Measurements from ENCODE around the gene RTBDN. TPM values are rescaled to one million over a fixed set of nuclear protein-coding genes. Genes with fewer than 3 reads are reported as not detected.
A peak's percentile ranks its signal among the peaks of the same experiment; 100 is the strongest.

Gene RTBDN
- total RNA-seq, 1 donor from 2014 or later, result not detected

DNA sequence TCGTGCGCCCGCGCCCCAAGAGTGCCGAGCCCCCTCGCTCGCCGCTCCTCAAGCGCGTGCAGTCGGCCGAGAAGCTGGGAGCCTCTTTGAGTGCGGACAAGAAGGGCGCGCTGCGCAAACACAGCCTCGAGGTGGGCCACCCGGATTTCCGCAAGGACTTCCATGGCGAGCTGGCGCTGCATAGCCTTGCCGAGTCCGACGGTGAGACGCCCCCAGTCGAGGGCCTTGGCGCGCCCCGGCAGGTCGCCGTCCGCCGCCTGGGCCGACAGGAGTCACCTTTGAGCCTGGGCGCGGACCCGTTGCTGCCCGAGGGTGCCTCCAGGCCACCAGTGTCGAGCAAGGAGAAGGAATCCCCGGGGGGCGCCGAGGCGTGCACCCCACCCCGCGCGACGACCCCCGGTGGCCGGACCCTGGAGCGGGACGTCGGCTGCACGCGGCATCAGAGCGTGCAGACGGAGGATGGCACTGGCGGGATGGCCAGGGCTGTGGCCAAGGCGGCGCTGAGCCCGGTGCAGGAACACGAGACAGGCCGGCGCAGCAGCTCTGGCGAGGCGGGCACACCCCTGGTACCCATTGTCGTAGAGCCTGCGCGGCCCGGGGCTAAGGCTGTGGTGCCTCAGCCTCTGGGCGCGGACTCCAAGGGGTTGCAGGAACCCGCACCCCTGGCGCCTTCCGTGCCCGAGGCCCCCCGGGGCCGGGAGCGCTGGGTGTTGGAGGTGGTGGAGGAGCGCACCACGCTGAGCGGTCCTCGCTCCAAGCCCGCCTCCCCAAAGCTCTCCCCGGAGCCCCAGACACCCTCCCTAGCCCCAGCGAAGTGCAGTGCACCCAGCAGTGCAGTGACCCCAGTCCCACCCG is 39.7 kb upstream of the RTBDN start:
- H3K36me3 ChIP-seq, result peaks cover 25 to 44% of the 10 kb centered on the region in 2 donors
- no peak overlapping the region for H3K27ac ChIP-seq
- no peak for TF ChIP-seq CTCF (IDR thresholded peaks at IDR 0.05)
- no peaks in the 10 kb centered on the region for H3K9me3 ChIP-seq
- no peak for DNase-seq (ENCODE audit: low spot score in 2 of 2)
- no peaks in the 10 kb centered on the region for H3K27me3 ChIP-seq
- intact Hi-C loops (cut with DNase I), result no loop called here
- H3K4me3 ChIP-seq, result no peak overlapping the region
- peaks cover 0 to 2% of the 10 kb centered on the region in 2 donors for H3K4me1 ChIP-seq

- H3K9me3 ChIP-seq, result no peaks in the 10 kb centered on the region
- intact Hi-C loops (cut with DNase I), result no loop called here
- no peak for TF ChIP-seq CTCF (IDR thresholded peaks at IDR 0.05)
- H3K27me3 ChIP-seq, result no peaks in the 10 kb centered on the region
- peaks cover 0 to 2% of the 10 kb centered on the region in 2 donors for H3K4me1 ChIP-seq
- H3K4me3 ChIP-seq, result peak overlapping the region in 1 of 2 donors; percentile 37
- no peak overlapping the region for H3K27ac ChIP-seq
- no peak for DNase-seq (ENCODE audit: low spot score in 2 of 2)
- H3K36me3 ChIP-seq, result peaks cover 20 to 38% of the 10 kb centered on the region in 2 donors
Observed at GRCh38 chr19:12872941-12873890, 38.8 kb upstream of the RTBDN start.

DNA sequence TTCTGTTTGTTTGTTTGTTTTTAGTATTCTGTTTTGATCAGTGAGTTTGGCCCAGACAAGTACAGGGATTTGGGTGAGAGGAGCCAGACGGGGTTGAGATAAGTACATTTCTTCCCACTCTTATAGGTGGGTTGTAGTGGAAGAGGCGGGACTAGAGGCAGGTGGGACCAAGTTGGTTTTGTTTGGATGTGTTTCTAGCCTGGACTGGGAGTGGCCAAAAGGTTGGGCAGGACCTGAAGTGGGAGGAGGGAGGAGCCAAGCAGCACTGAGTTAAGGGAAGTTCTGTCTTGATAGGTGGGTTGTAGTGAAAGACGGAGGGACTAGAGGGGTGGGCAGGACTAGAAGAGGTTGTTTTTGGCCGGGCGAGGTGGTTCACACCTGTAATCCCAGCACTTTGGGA is 37.9 kb upstream of the RTBDN start:
- H3K4me3 ChIP-seq, result no peak overlapping the region
- peaks cover 13 to 29% of the 10 kb centered on the region in 2 donors for H3K36me3 ChIP-seq
- DNase-seq (ENCODE audit: low spot score in 2 of 2), result no peak
- no peaks in the 10 kb centered on the region for H3K9me3 ChIP-seq
- H3K4me1 ChIP-seq, result peaks cover 0 to 5% of the 10 kb centered on the region in 2 donors
- H3K27me3 ChIP-seq, result no peaks in the 10 kb centered on the region
- no peak overlapping the region for H3K27ac ChIP-seq
- TF ChIP-seq CTCF (IDR thresholded peaks at IDR 0.05), result no peak
- intact Hi-C loops (cut with DNase I), result no loop called here

GRCh38 chr19:12871681-12872080 is 37.3 kb upstream of the RTBDN start:
- Histone ChIP-seq H3K27ac (no peak overlapping the region), H3K4me1 (peaks cover 0 to 5% of the 10 kb centered on the region in 2 donors), H3K27me3 (no peaks in the 10 kb centered on the region), H3K9me3 (no peaks in the 10 kb centered on the region), H3K4me3 (no peak overlapping the region), H3K36me3 (peaks cover 13 to 23% of the 10 kb centered on the region in 2 donors)
- no peak for DNase-seq (ENCODE audit: low spot score in 2 of 2)
- no peak for TF ChIP-seq CTCF (IDR thresholded peaks at IDR 0.05)
- intact Hi-C loops (cut with DNase I), result no loop called here

DNA sequence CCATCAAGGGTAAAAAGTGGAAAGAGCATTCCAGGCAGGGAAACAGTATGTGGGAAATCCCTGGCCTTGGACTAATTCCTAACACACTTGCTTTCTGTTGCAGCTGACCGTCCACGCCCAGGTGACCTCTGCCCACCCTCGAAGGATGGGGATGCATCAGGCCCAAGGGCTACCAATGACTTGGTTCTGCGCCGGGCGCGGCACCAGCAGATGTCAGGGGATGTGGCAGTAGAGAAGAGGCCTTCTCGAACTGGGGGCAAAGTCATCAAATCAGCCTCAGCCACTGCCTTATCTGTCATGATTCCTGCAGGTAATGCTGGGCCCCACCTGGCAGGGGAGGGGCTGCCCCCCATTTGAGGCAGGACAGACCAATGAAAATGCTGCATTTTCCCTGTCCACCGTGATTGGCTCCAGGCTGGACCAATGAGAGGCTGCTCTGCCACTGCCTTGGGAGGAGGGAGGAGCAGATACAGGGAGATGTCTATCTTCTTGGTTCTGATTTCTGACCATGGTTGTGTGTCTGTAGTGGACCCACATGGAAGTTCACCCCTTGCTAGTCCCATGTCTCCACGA is 34.2 kb upstream of the RTBDN start:
- no peak for TF ChIP-seq CTCF (IDR thresholded peaks at IDR 0.05)
- no peaks in the 10 kb centered on the region for H3K27me3 ChIP-seq
- DNase-seq (ENCODE audit: low spot score in 2 of 2), result no peak
- no peak overlapping the region for H3K4me3 ChIP-seq
- H3K36me3 ChIP-seq, result peaks cover 0 to 2% of the 10 kb centered on the region in 2 donors
- no peaks in the 10 kb centered on the region for H3K9me3 ChIP-seq
- intact Hi-C loops (cut with DNase I), result no loop called here
- no peak overlapping the region for H3K27ac ChIP-seq
- H3K4me1 ChIP-seq, result peaks cover 0 to 5% of the 10 kb centered on the region in 2 donors

Data from ascending aorta (tissue), 2 donors.